PFSK-1 (cell line): ENCODE data around the gene PPP1R12B.

Experiments
- FOXP2 ChIP-seq: optimal IDR thresholded peaks from 2 replicates; pipeline ENCODE3; 2011; ENCODE audit warnings: borderline replicate concordance, control low read depth, inconsistent platforms; ENCODE audit not compliant: insufficient read depth; ENCODE audit errors: extremely low read length, extremely low read depth
- POLR2AphosphoS5 ChIP-seq: IDR thresholded peaks from 2 replicates; pipeline ENCODE4 v1.6.1; 2012; ENCODE audit warnings: low read depth, mild to moderate bottlenecking, control low read depth, low read length, moderate library complexity
- REST ChIP-seq, 2 experiments: IDR thresholded peaks; 2 replicates each; pipeline versions ENCODE4 v1.6.1 to v1.8.0; 2011 to 2012; ENCODE audit warnings: low read depth in 2 of 2, low read length in 2 of 2, control low read depth in 1 of 2, inconsistent platforms in 1 of 2, mild to moderate bottlenecking in 1 of 2, moderate library complexity in 1 of 2; ENCODE audit not compliant: insufficient read depth in 1 of 2
- SIN3A ChIP-seq: IDR thresholded peaks from 2 replicates; pipeline ENCODE4 v1.6.1; 2012; ENCODE audit warnings: mild to moderate bottlenecking, low read length, moderate library complexity, borderline replicate concordance; ENCODE audit not compliant: insufficient read depth
- TAF1 ChIP-seq: IDR thresholded peaks from 2 replicates; pipeline ENCODE4 v1.6.1; 2012; ENCODE audit warnings: low read length, control low read depth, borderline replicate concordance; ENCODE audit not compliant: insufficient read depth

- TF ChIP-seq TAF1 (no peak), POLR2AphosphoS5 (no peak), FOXP2 (no peak), REST (IDR thresholded peaks at IDR 0.05; ENCODE audit: insufficient read depth in 1 of 2, low read depth in 2 of 2, low read length in 2 of 2) (no peak), SIN3A (no peak)
Measured at GRCh38 chr1:202361701-202362100, 13.2 kb downstream of the PPP1R12B start.
